SW480 (cell line): ENCODE measurements around the gene SS18L1.

Source experiments
- DNase-seq: peaks from one replicate; pipeline ENCODE4 v3.0.0-alpha.2; 2016; ENCODE audit warnings: low spot score

SS18L1 gene

DNA sequence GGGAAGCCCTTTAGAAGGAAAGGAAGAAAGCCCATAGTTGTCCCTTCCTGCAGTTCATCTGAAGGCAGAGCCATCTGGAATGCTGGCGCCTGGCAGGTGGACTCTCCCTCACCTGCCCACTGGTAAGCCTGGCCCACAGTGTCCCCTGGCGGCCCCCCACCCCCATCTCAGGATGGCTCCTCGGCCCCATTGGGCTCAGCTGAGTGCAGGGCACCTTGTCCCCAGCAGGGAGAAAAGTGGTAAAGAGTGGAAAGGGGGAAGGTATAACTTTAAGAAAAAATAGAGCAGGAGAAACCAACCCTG is 12.6 kb downstream of the SS18L1 start:
- no peak for DNase-seq

GRCh38 chr20:62156592-62157386 is 13.2 kb downstream of the SS18L1 start:
- peak; percentile 47 for DNase-seq

DNA sequence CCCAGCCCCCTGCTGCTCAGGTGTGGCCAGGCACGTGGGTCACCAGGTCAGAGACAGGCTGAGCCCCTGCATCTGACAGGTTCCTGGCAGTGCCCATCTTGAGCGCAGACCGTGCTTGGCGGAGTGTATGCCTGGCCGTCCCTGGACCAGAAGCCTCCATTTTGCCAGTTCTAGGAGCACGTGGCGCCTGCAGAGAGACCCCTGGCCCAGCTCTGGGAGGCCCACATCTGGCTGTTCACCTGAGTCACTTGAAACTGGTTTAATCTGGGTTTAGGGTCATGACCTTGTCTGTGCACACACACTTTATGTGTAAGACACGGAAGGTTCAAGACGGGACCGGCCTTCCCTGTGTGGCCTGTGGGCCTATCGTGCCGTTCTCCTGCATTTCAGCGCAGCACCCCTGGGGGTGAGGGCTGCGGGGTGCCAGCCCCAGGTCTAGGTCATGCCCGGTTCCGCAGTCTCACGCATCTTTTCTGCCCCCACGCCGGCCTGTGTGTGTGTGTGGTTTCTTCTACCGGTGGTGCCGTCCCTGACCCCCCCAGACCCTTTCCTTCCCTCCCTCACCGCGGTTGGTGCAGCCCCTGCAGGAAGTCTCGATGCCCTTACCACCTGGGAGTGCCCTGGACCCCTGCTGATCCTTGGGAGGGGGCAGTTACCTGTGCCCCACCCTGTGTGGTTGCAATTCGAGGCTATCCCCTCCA is 14.0 kb downstream of the SS18L1 start:
- DNase-seq, result no peak

DNA sequence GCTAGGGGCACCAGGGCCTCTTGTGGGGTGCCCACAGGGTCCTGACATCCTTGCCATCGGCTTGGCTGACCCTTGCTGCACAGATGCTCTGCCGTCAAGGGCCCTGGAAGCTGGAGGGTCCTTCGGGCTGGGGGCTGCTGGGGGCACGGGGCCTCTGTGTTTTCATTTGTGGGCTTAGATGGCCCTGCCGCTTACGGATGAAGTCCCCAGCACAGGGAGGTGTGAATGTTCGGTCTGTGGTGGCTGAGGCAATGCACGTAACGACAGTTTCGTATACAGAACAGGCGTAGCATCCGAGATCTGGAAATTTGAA is 14.5 kb downstream of the SS18L1 start:
- no peak for DNase-seq

- no peak for DNase-seq
Observed at GRCh38 chr20:62158541-62158940, 15.0 kb downstream of the SS18L1 start.

GRCh38 chr20:62159052-62159451 is 15.5 kb downstream of the SS18L1 start:
- no peak for DNase-seq

- DNase-seq, result peak; percentile 98
Observed at GRCh38 chr20:62159839-62160238, 16.3 kb downstream of the SS18L1 start.

GRCh38 chr20:62160253-62160652 is 16.7 kb downstream of the SS18L1 start:
- DNase-seq, result no peak

DNA sequence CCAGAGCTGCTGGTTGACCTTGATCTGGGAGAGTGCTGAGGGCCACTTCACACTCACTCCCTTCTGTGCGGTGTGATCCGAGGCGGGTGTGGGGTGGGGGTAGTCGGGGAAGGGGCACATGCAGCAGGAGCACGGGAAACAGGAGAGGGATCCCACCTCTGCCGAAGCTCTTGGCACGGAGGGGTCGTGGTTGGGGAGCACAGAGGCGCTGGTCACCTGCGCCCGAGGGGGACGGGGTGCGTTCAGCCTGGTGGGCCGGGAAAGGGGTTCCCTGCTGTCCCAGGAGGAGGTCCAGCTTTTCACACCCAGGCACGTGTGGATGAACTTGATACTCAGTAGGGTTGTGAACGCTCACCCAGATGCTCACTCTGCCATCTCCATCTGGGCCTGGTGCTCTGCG is 17.3 kb downstream of the SS18L1 start:
- no peak for DNase-seq

DNA sequence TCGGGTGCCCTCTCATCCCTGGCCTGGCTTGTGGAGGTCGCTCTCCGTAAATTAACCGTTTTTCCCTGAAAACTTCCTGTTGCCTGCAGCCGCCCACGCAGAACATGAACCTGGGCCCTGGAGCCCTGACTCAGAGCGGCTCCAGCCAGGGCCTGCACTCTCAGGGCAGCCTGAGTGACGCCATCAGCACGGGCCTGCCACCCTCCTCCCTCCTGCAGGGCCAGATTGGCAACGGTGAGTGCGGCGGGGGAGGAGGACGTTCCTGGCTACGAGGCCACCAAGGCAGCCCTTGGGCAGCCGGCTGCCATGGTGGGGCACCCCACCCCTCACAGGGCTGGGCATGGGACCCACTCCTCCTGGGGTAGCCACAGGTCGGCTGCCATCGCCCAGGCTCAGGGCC is 17.8 kb downstream of the SS18L1 start:
- DNase-seq, result no peak

DNA sequence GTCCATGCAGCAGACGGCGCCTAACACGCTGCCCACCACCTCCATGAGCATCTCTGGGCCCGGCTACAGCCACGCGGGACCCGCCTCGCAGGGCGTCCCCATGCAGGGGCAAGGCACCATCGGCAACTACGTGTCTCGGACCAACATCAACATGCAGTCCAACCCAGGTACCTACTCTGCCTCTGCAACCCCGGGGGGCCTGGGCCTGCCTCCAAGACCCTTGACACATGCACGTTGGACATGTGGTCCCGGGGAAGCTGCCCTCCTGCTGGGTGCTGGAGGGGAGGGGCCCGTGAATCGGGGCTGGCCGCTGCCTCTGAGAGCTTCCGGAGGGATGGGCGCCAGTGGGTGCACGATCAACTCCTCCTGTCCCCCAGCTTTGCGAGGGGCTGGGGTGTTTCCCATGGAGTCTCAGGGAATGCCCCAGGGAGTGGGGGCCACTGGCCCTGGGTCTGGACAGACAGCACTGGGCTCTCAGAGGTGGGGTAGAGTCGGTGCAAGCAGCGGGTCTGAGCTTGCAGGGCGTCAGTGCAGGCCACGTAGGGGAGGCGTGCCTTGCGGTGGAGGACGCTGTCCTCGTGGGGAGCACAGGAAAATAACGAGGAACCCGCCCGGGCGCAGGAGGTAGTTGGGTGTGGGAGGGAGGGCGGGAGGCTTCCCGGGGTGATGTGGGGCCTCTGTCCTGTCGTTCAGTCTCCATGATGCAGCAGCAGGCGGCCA is 19.4 kb downstream of the SS18L1 start:
- no peak for DNase-seq

GRCh38 chr20:62163485-62163865 is 19.9 kb downstream of the SS18L1 start:
- DNase-seq, result no peak

- no peak for DNase-seq
Observed at GRCh38 chr20:62163986-62164762, 20.6 kb downstream of the SS18L1 start.

- no peak for DNase-seq
Observed at GRCh38 chr20:62164879-62165761, 21.6 kb downstream of the SS18L1 start.

- DNase-seq, result no peak
Observed at GRCh38 chr20:62165762-62166399, 22.3 kb downstream of the SS18L1 start.

DNA sequence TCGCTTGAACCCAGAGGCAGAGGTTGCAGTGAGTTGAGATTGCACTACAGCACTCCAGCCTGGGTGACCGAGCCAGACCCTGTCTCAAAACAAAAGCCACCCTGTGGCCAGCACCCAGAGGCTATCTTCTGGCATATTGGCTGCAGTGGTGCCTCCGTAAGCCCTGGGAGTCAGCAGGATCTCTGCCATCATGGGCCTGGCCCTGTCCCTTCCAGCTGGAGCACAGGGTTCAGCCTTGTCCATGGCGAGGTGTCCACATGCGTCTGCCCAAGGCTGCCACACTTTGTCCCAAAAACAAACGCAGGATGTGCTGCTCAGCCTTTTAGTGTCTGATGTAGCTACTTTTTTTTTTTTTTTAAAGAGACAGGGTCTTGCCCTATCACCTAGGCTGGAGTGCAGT is 23.9 kb downstream of the SS18L1 start:
- DNase-seq, result no peak

DNA sequence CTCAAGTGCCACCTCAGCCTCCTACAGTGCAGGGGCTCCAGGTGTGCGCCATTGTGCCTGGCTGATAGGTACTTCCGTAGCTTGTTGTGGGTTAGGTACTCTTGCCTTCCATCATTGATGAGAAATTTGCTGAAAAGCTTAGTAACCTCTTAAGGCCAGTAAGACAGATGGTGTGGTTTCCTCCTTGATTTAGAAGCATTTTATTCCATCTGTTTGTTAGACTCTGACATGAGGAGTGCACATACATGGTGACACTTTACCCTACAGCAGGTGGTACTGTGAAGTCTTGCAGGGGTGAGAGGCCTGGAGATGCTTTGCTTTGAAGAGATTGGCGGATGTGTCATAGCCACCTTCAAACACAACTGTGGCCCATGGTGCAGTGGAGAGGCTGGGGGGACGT is 24.5 kb downstream of the SS18L1 start:
- no peak for DNase-seq

GRCh38 chr20:62168890-62169435 is 25.4 kb downstream of the SS18L1 start:
- no peak for DNase-seq

DNA sequence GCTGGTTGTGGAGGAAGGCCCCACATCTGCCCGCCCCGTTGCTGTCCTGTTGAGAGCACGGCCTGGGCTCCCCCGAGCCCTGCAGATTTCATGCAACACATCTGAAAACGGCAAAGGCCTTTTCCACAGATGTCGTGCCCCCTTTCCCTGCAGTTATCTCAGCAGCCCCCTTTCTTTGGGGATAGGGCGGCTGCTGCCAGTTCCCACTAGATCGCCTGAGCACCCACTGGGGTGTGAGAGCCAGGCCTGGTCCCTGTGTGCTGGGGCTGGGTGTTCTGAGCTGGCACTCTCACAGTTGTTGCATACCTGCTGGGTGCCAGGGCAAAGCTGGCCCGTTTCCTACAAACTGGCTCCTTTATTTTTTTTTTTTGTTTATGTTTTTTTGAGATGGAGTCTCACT is 27.0 kb downstream of the SS18L1 start:
- no peak for DNase-seq

- no peak for DNase-seq
Observed at GRCh38 chr20:62171245-62171644, 27.7 kb downstream of the SS18L1 start.

- DNase-seq, result no peak
Observed at GRCh38 chr20:62172666-62173065, 29.1 kb downstream of the SS18L1 start.
